ENCODE results near the gene THSD7A.

The THSD7A gene

GRCh38 chr7:11817111-11817740, 14.8 kb downstream of the THSD7A start:
- DNase-seq (ENCODE audit: low read depth in 4 of 4, low spot score in 1 of 4): no peak

- DNase-seq (ENCODE audit: low read depth in 4 of 4, low spot score in 1 of 4): no peak
Measured at GRCh38 chr7:11811709-11812108, 20.3 kb downstream of the THSD7A start.

GRCh38 chr7:11810043-11810625, 21.9 kb downstream of the THSD7A start:
- DNase-seq (ENCODE audit: low read depth in 4 of 4, low spot score in 1 of 4): no peak

- no peak for DNase-seq (ENCODE audit: low read depth in 4 of 4, low spot score in 1 of 4)
Measured at GRCh38 chr7:11807000-11807399, 25.0 kb downstream of the THSD7A start.

- no peak for DNase-seq (ENCODE audit: low read depth in 4 of 4, low spot score in 1 of 4)
Measured at GRCh38 chr7:11804621-11805020, 27.4 kb downstream of the THSD7A start.

GRCh38 chr7:11795231-11795630, 36.8 kb downstream of the THSD7A start:
- DNase-seq (ENCODE audit: low read depth in 4 of 4, low spot score in 1 of 4): no peak

- DNase-seq (ENCODE audit: low read depth in 4 of 4, low spot score in 1 of 4): no peak
Measured at GRCh38 chr7:11792166-11792565, 39.8 kb downstream of the THSD7A start.

- no peak for DNase-seq (ENCODE audit: low read depth in 4 of 4, low spot score in 1 of 4)
Measured at GRCh38 chr7:11788568-11788967, 43.4 kb downstream of the THSD7A start.

GRCh38 chr7:11787534-11787933, 44.5 kb downstream of the THSD7A start:
- no peak for DNase-seq (ENCODE audit: low read depth in 4 of 4, low spot score in 1 of 4)

GRCh38 chr7:11786186-11786585, 45.8 kb downstream of the THSD7A start:
- DNase-seq (ENCODE audit: low read depth in 4 of 4, low spot score in 1 of 4): no peak

GRCh38 chr7:11784769-11785536, 47.0 kb downstream of the THSD7A start:
- no peak for DNase-seq (ENCODE audit: low read depth in 4 of 4, low spot score in 1 of 4)

- DNase-seq (ENCODE audit: low read depth in 4 of 4, low spot score in 1 of 4): no peak
Measured at GRCh38 chr7:11779864-11780674, 51.9 kb downstream of the THSD7A start.

- no peak for DNase-seq (ENCODE audit: low read depth in 4 of 4, low spot score in 1 of 4)
Measured at GRCh38 chr7:11776039-11776438, 56.0 kb downstream of the THSD7A start.

- no peak for DNase-seq (ENCODE audit: low read depth in 4 of 4, low spot score in 1 of 4)
Measured at GRCh38 chr7:11775401-11775800, 56.6 kb downstream of the THSD7A start.

- DNase-seq (ENCODE audit: low read depth in 4 of 4, low spot score in 1 of 4): no peak
Measured at GRCh38 chr7:11768263-11768662, 63.7 kb downstream of the THSD7A start.

GRCh38 chr7:11767148-11767547, 64.8 kb downstream of the THSD7A start:
- no peak for DNase-seq (ENCODE audit: low read depth in 4 of 4, low spot score in 1 of 4)

- DNase-seq (ENCODE audit: low read depth in 4 of 4, low spot score in 1 of 4): no peak
Measured at GRCh38 chr7:11760372-11760771, 71.6 kb downstream of the THSD7A start.

GRCh38 chr7:11758627-11759111, 73.3 kb downstream of the THSD7A start:
- no peak for DNase-seq (ENCODE audit: low read depth in 4 of 4, low spot score in 1 of 4)

- no peak for DNase-seq (ENCODE audit: low read depth in 4 of 4, low spot score in 1 of 4)
Measured at GRCh38 chr7:11757153-11757552, 74.8 kb downstream of the THSD7A start.

- no peak for DNase-seq (ENCODE audit: low read depth in 4 of 4, low spot score in 1 of 4)
Measured at GRCh38 chr7:11754933-11755332, 77.1 kb downstream of the THSD7A start.

GRCh38 chr7:11754123-11754522, 77.9 kb downstream of the THSD7A start:
- no peak for DNase-seq (ENCODE audit: low read depth in 4 of 4, low spot score in 1 of 4)

Measured in stimulated activated CD4-positive, alpha-beta T cell treated with anti-CD3 and anti-CD28 coated beads, Interleukin-1b, Interleukin-23, amount 100 ng/mL, for 24 hours (primary cell).